Lower lobe of right lung (tissue), 2 donors: ENCODE data around the gene ACTN2. TPM values are rescaled to one million over a fixed set of nuclear protein-coding genes. Genes with fewer than 3 reads are reported as not detected.

Experiments
- ATAC-seq, 2 donors: fragments of 200-7000 bp; cut with Tn5 transposase; one replicate each; pipeline ENCODE4 v1.9.1; 2020 to 2022; ENCODE audit warnings: mild to moderate bottlenecking in 2 of 2, moderate library complexity in 2 of 2
- DNase-seq: peaks from one replicate; pipeline ENCODE4 v3.0.0-alpha.2; 2020
- H3K27ac ChIP-seq: fragments of 200-600 bp; one replicate; pipeline ENCODE4 v1.8.0; 2022
- H3K27me3 ChIP-seq: fragments of 200-600 bp; one replicate; pipeline ENCODE4 v1.8.0; 2022; ENCODE audit warnings: low read depth
- H3K36me3 ChIP-seq: fragments of 200-600 bp; one replicate; pipeline ENCODE4 v1.8.0; 2022; ENCODE audit warnings: mild to moderate bottlenecking
- H3K4me1 ChIP-seq: fragments of 200-600 bp; one replicate; pipeline ENCODE4 v1.8.0; 2022
- H3K4me3 ChIP-seq: fragments of 200-600 bp; one replicate; pipeline ENCODE4 v1.8.0; 2022; ENCODE audit warnings: mild to moderate bottlenecking
- H3K9me3 ChIP-seq: fragments of 200-600 bp; one replicate; pipeline ENCODE4 v1.8.0; 2022
- CTCF ChIP-seq: fragments of 200-600 bp; IDR thresholded peaks from one replicate; pipeline ENCODE4 v1.8.0; 2022; ENCODE audit warnings: antibody characterized with exemption, mild to moderate bottlenecking
- intact Hi-C: fragments of 100-400 bp; cut with DNase I; formaldehyde crosslinking; loops from one replicate; pipeline ENCODE4 v1.11.0; 2022
- total RNA-seq: library from RNA; stranded (reverse); fragmentation: NEBNext Ultra II Directional; extraction: Animal tissue kit (Norgen Biotek cat#: 25700); gene quantifications from one replicate; pipeline ENCODE4 v1.2.1, GENCODE V29; 2021
- donor health status: DM: no; HTN: yes; CAD: no; lungs with severe emphysema.

ACTN2 gene
- total RNA-seq, 1 donor from 2014 or later = 1.9 TPM

- Histone ChIP-seq H3K27me3 (no peaks in the 10 kb centered on the region), H3K27ac (no peak overlapping the region), H3K9me3 (no peaks in the 10 kb centered on the region), H3K4me1 (peaks cover 17% of the 10 kb centered on the region), H3K4me3 (no peak overlapping the region), H3K36me3 (peaks cover 93% of the 10 kb centered on the region)
- no peak for ATAC-seq
- intact Hi-C loops = no loop called here
- no peak for TF ChIP-seq CTCF
- DNase-seq = no peak
Measured at GRCh38 chr1:236810018-236810417, 123.7 kb downstream of the ACTN2 start.

- DNase-seq (no peak), ATAC-seq (no peak)
- H3K4me3 ChIP-seq = no peak overlapping the region
- no peaks in the 10 kb centered on the region for H3K9me3 ChIP-seq
- H3K36me3 ChIP-seq = peaks cover 100% of the 10 kb centered on the region
- no peaks in the 10 kb centered on the region for H3K27me3 ChIP-seq
- no peak overlapping the region for H3K27ac ChIP-seq
- H3K4me1 ChIP-seq = peaks cover 17% of the 10 kb centered on the region
- no peak for TF ChIP-seq CTCF
- intact Hi-C loops = no loop called here
Measured at GRCh38 chr1:236812334-236813030, 126.2 kb downstream of the ACTN2 start.

Other genes starting within 250 kb of the ACTN2 start
- gene LGALS8, start 162.5 kb upstream of the ACTN2 start, total RNA-seq = 72.3 TPM
- 24.4 TPM for gene HEATR1, start 82.0 kb upstream of the ACTN2 start, total RNA-seq
- 35.7 TPM for gene MTR, start 108.8 kb downstream of the ACTN2 start, total RNA-seq